ENCODE results near the gene UNC5C.

The UNC5C gene

GRCh38 chr4:95524729-95525128 lies 24.0 kb downstream of the UNC5C start:
- Histone ChIP-seq H3K4me1 (ENCODE audit: control insufficient read depth in 1 of 2, insufficient read depth in 1 of 2, low read depth in 1 of 2, low read length in 1 of 2) (no peaks in the 10 kb centered on the region), H3K36me3 (no peaks in the 10 kb centered on the region), H3K27me3 (no peaks in the 10 kb centered on the region), H3K27ac (no peak overlapping the region), H3K4me3 (ENCODE audit: low read depth in 1 of 2, low read length in 1 of 2) (no peak overlapping the region), H3K9me3 (no peaks in the 10 kb centered on the region)
- TF ChIP-seq, protein P1, sequence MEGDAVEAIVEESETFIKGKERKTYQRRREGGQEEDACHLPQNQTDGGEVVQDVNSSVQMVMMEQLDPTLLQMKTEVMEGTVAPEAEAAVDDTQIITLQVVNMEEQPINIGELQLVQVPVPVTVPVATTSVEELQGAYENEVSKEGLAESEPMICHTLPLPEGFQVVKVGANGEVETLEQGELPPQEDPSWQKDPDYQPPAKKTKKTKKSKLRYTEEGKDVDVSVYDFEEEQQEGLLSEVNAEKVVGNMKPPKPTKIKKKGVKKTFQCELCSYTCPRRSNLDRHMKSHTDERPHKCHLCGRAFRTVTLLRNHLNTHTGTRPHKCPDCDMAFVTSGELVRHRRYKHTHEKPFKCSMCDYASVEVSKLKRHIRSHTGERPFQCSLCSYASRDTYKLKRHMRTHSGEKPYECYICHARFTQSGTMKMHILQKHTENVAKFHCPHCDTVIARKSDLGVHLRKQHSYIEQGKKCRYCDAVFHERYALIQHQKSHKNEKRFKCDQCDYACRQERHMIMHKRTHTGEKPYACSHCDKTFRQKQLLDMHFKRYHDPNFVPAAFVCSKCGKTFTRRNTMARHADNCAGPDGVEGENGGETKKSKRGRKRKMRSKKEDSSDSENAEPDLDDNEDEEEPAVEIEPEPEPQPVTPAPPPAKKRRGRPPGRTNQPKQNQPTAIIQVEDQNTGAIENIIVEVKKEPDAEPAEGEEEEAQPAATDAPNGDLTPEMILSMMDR (IDR thresholded peaks at IDR 0.05), result no peak

DNA sequence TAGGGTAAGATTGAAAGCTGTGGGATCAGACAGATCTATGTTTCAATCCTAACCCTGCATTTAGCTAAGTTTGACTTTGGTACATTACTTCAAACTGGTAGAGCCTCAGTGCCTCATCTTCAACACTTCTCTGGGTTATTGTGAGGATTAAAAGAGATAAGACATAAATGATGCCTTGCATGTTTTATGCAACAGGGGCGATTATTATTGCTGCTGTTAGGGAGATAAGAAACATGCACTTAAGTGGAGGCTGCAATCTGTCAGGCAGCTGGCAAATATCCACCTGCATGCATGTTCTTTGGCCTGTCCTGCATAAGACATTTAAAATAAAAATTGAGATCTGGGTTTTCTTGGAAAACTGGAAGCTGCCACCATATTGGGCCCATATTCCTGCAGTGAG lies 24.6 kb downstream of the UNC5C start:
- no peaks in the 10 kb centered on the region for H3K27me3 ChIP-seq
- H3K36me3 ChIP-seq, result no peaks in the 10 kb centered on the region
- H3K4me3 ChIP-seq (ENCODE audit: low read depth in 1 of 2, low read length in 1 of 2), result no peak overlapping the region
- TF ChIP-seq, protein P1 (IDR thresholded peaks at IDR 0.05), result no peak
- no peak overlapping the region for H3K27ac ChIP-seq
- no peaks in the 10 kb centered on the region for H3K4me1 ChIP-seq (ENCODE audit: control insufficient read depth in 1 of 2, insufficient read depth in 1 of 2, low read depth in 1 of 2, low read length in 1 of 2)
- no peaks in the 10 kb centered on the region for H3K9me3 ChIP-seq

DNA sequence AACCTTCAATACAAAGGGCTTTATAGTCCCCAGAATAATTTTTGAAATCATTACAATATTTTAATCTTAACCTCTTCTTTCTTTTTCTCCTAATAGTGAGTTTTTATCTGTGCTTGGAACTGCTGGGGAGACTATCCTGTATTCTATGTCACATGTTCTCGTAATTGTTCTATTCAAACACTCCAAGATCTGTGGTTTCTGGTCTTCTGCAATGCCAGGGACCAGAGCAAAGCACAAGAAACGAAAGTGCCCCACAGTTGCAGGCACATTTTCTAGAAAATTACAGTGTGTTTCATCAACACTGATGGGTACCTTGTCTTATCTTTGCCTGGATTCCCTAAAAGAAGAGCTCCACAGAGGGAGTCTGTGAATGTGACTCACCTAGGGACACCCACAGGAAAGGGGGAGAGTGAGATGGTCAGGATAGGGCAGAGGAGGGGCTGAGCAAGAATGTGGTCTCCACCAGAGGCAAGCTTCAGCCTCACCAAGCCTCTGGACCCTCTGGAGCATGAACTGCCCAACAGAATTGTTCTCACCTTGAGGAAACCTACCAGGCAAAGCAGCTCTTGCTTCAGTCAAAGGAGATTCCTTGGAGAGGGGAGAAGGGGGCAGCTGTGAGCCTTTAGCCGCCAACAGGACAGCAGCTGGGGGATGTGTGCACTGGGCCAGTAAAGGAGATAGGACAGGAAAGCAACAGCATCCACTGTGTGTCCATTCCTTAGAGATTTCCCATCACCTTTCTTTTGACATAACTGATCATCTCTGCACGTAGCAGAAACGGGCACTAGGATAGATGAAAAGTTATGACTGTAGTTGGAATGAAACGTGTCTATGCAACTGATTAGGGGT lies 25.9 kb downstream of the UNC5C start:
- Histone ChIP-seq H3K4me1 (ENCODE audit: control insufficient read depth in 1 of 2, insufficient read depth in 1 of 2, low read depth in 1 of 2, low read length in 1 of 2) (no peaks in the 10 kb centered on the region), H3K27ac (no peak overlapping the region), H3K27me3 (no peaks in the 10 kb centered on the region), H3K36me3 (no peaks in the 10 kb centered on the region), H3K4me3 (ENCODE audit: low read depth in 1 of 2, low read length in 1 of 2) (no peak overlapping the region), H3K9me3 (no peaks in the 10 kb centered on the region)
- TF ChIP-seq, protein P1 (IDR thresholded peaks at IDR 0.05), result no peak

GRCh38 chr4:95517576-95518345 lies 31.0 kb downstream of the UNC5C start:
- H3K36me3 ChIP-seq, result no peaks in the 10 kb centered on the region

GRCh38 chr4:95516528-95517017 lies 32.2 kb downstream of the UNC5C start:
- Histone ChIP-seq H3K36me3 (no peaks in the 10 kb centered on the region), H3K27ac (no peak overlapping the region), H3K27me3 (no peaks in the 10 kb centered on the region), H3K4me3 (ENCODE audit: low read depth in 1 of 2, low read length in 1 of 2) (no peak overlapping the region), H3K4me1 (ENCODE audit: control insufficient read depth in 1 of 2, insufficient read depth in 1 of 2, low read depth in 1 of 2, low read length in 1 of 2) (no peaks in the 10 kb centered on the region), H3K9me3 (no peaks in the 10 kb centered on the region)
- TF ChIP-seq, protein P1 (IDR thresholded peaks at IDR 0.05), result no peak

More at GRCh38 chr4:95517576-95518345, 31.0 kb downstream of the UNC5C start:
- H3K4me3 ChIP-seq (ENCODE audit: low read depth in 1 of 2, low read length in 1 of 2), result no peak overlapping the region
- no peaks in the 10 kb centered on the region for H3K4me1 ChIP-seq (ENCODE audit: control insufficient read depth in 1 of 2, insufficient read depth in 1 of 2, low read depth in 1 of 2, low read length in 1 of 2)
- TF ChIP-seq, protein P1 (IDR thresholded peaks at IDR 0.05), result no peak
- no peaks in the 10 kb centered on the region for H3K27me3 ChIP-seq
- no peak overlapping the region for H3K27ac ChIP-seq
- no peaks in the 10 kb centered on the region for H3K9me3 ChIP-seq
